Erythroblast (primary cell): ENCODE measurements around the gene THEM4.

Source experiments
- GATA1 ChIP-seq: IDR thresholded peaks from 2 replicates; pipeline ENCODE4 v1.6.1; 2011; ENCODE audit warnings: low read depth, mild to moderate bottlenecking, control low read depth, low read length, moderate library complexity
- POLR2A ChIP-seq: IDR thresholded peaks from 2 replicates; pipeline ENCODE4 v1.6.1; 2011; ENCODE audit warnings: mild to moderate bottlenecking, low read length

- no peak for TF ChIP-seq POLR2A
- TF ChIP-seq GATA1, result no peak
Measured at GRCh38 chr1:151958959-151959358, 49.6 kb upstream of the THEM4 start.
